ENCODE results near the gene AK8. TPM values are rescaled to one million over a fixed set of nuclear protein-coding genes. Genes with fewer than 3 reads are reported as not detected.
A peak's percentile ranks its signal among the peaks of the same experiment; 100 is the strongest.

Gene AK8
- total and polyA plus RNA-seq, 3 donors from 2014 or later: 15.0 to 54.8 (median 15.1) TPM

DNA sequence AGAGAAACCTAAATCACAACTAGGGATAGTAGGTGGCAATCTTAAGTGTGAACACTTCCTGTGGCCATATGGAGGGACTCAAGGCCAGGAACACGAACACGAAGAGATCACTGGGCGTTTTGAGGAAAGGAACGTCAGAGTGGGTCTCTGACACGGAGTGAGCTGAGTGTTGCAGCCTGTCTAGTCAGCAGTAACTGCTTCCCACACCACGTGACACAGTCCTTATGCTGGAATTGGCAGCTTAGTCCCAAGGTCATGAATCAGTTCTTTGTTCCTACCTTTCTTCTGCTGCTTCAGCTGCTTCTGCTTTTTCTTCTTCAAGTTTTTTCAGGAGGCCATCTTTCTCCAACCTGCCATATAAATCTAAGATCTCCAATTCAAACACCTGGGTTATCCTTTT lies 18.8 kb upstream of the AK8 start:
- WGBS, 2 donors: 32 to 48% methylated on average over 6 of the region's 6 CpGs
- Histone ChIP-seq H3K36me3 (ENCODE audit: low read depth, missing control alignments) (no peaks in the 10 kb centered on the region), H3K9me3 (no peaks in the 10 kb centered on the region), H3K27me3 (no peaks in the 10 kb centered on the region), H3K27ac (peak overlapping the region; percentile 77 to 81), H3K4me3 (no peak overlapping the region), H3K4me1 (peaks cover 16% of the 10 kb centered on the region)
- DNase-seq: peak; percentile 90
- intact Hi-C loops (cut with DNase I; ENCODE audit: low total_unique reads): no loop called here
- TF ChIP-seq, protein P1, sequence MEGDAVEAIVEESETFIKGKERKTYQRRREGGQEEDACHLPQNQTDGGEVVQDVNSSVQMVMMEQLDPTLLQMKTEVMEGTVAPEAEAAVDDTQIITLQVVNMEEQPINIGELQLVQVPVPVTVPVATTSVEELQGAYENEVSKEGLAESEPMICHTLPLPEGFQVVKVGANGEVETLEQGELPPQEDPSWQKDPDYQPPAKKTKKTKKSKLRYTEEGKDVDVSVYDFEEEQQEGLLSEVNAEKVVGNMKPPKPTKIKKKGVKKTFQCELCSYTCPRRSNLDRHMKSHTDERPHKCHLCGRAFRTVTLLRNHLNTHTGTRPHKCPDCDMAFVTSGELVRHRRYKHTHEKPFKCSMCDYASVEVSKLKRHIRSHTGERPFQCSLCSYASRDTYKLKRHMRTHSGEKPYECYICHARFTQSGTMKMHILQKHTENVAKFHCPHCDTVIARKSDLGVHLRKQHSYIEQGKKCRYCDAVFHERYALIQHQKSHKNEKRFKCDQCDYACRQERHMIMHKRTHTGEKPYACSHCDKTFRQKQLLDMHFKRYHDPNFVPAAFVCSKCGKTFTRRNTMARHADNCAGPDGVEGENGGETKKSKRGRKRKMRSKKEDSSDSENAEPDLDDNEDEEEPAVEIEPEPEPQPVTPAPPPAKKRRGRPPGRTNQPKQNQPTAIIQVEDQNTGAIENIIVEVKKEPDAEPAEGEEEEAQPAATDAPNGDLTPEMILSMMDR (IDR thresholded peaks at IDR 0.05): no peak
- TF ChIP-seq POLR2A (IDR thresholded peaks at IDR 0.05): no peak

DNA sequence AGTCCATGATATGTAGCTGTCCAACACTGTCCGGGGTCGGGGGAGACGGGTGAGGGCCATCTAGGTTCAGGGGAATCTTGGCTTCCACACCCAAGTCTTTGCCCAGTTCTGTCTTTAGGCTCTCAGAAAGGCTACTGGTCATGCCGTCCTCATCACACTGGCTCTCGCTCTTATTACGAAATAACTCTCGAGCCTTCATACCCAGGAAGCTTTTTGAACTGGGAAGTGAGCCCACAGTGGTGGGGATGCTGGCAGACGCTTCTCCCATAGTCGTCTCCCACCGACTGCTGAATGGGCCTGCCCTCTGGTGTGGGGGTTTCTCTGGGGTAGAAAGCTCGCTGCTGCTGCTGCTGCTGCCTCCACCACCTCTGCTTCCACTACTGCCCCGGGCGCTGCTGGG lies 18.2 kb upstream of the AK8 start:
- H3K27ac ChIP-seq: peak overlapping the region; percentile 77 to 81
- H3K9me3 ChIP-seq: no peaks in the 10 kb centered on the region
- H3K4me1 ChIP-seq: peaks cover 15% of the 10 kb centered on the region
- no peaks in the 10 kb centered on the region for H3K27me3 ChIP-seq
- H3K36me3 ChIP-seq (ENCODE audit: low read depth, missing control alignments): no peaks in the 10 kb centered on the region
- intact Hi-C loops (cut with DNase I; ENCODE audit: low total_unique reads): no loop called here
- no peak overlapping the region for H3K4me3 ChIP-seq
- DNase-seq: no peak
- WGBS, 2 donors: 80 to 93% methylated on average over 13 of the region's 13 CpGs
- TF ChIP-seq POLR2A (IDR thresholded peaks at IDR 0.05): no peak
- TF ChIP-seq, protein P1 (IDR thresholded peaks at IDR 0.05): no peak

DNA sequence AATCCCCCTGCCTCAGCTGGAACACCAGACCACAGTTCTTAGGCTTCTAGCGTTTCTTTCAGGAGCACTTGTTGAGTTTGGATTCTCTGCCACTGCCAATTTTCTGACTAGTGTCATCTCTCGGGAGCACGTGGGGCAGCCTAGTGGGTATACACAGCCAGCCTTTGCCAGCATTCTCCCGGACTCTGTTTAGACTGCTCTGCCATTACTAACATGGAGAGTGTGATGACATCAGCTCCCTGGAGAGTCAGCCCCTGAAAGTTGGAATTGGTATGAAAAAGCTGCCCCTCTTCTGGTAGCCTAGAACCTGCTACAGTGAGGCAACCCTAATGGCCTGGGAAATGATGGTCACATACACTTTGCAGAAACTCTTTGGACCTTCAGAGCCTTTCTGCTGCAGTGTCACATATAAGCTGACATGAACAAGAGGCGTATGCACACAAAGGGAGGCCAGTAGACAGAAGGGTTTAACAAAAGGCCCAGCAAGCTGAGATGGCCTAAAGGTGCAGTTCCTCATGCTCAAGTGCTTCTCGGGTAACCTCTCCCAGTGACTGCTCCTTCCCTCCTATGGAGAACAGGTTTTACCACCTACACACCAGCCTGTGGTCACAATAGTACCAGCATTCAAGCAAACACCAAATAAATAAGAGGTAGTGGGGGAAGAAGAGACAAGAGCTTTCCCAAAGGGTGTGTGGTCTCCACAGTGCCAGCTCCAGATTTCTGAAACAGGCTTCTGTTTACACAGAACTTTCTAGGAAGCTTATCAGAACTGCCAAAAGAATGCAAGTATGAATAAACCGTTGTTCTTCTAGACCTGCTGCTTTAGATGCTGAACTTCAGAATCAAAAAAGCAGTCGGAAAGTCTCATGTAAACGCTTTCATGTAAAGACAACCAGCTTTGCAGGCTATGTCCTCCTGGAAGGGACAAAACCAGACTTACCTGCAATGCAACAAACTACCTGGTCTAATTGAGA lies 17.1 kb upstream of the AK8 start:
- H3K9me3 ChIP-seq: no peaks in the 10 kb centered on the region
- H3K27ac ChIP-seq: peak overlapping the region; percentile 56 to 77
- H3K36me3 ChIP-seq (ENCODE audit: low read depth, missing control alignments): no peaks in the 10 kb centered on the region
- H3K4me3 ChIP-seq: no peak overlapping the region
- DNase-seq: no peak
- no peaks in the 10 kb centered on the region for H3K27me3 ChIP-seq
- intact Hi-C loops (cut with DNase I; ENCODE audit: low total_unique reads): no loop called here
- peaks cover 15% of the 10 kb centered on the region for H3K4me1 ChIP-seq
- TF ChIP-seq, protein P1 (IDR thresholded peaks at IDR 0.05): no peak
- no peak for TF ChIP-seq POLR2A (IDR thresholded peaks at IDR 0.05)
- WGBS, 2 donors: 68 to 77% methylated on average over 9 of the region's 9 CpGs

DNA sequence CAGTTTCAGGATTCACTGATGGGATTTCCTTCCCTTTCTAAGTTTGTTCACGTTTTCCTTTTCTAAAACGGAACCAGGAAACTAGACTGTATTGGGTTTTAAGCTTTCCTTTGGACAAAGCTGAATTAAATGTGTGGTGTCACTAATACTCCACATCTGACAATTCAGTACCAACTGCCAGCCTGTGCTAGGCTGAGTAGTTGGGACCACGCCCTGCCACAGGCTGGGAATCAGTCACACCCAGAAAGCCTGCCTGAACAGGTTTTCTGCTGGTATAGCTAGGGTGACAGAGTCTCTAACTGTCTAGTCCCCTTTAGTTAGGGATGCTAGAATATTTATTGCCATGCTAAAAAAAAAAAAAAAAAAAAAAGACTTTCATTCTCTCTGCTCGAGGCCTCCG lies 16.3 kb upstream of the AK8 start:
- peak overlapping the region; percentile 56 to 77 for H3K27ac ChIP-seq
- no peak overlapping the region for H3K4me3 ChIP-seq
- intact Hi-C loops (cut with DNase I; ENCODE audit: low total_unique reads): no loop called here
- TF ChIP-seq POLR2A (IDR thresholded peaks at IDR 0.05): no peak
- TF ChIP-seq, protein P1 (IDR thresholded peaks at IDR 0.05): no peak
- no peaks in the 10 kb centered on the region for H3K9me3 ChIP-seq
- H3K4me1 ChIP-seq: peaks cover 15% of the 10 kb centered on the region
- no peaks in the 10 kb centered on the region for H3K36me3 ChIP-seq (ENCODE audit: low read depth, missing control alignments)
- H3K27me3 ChIP-seq: no peaks in the 10 kb centered on the region
- WGBS, 2 donors: 89 to 93% methylated on average over 5 of the region's 5 CpGs
- DNase-seq: no peak
